Erythroblast (primary cell): ENCODE measurements around the gene PTPN2.

Source experiments
- GATA1 ChIP-seq: IDR thresholded peaks from 2 replicates; pipeline ENCODE4 v1.6.1; 2011; ENCODE audit warnings: low read depth, mild to moderate bottlenecking, control low read depth, low read length, moderate library complexity
- POLR2A ChIP-seq: IDR thresholded peaks from 2 replicates; pipeline ENCODE4 v1.6.1; 2011; ENCODE audit warnings: mild to moderate bottlenecking, low read length

DNA sequence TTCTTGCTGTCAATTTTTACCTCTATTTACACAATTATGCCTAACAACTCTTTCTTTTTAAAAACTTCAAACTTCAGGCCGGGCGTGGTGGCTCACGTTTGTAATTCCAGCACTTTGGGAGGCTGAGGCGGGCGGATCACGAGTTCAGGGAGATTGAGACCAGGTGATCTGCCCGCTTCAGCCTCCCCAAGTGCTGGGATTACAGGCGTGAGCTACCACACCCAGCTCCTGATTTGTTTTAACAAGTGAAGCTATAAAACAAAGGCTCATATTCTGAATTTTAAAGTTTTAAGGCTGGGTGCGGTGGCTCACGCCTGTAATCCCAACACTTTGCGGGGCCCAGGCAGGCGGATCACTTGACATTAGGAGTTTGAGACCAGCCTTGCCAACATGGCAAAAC is 15.5 kb downstream of the PTPN2 start:
- no peak for TF ChIP-seq POLR2A
- no peak for TF ChIP-seq GATA1
